GM18868 (cell line): ENCODE data around the gene EEFSEC.

Experiments
- ATAC-seq: cut with Tn5 transposase; IDR thresholded peaks from one replicate; pipeline ENCODE4 v1.9.1; 2021; ENCODE audit warnings: mild to moderate bottlenecking, moderate library complexity; ENCODE audit not compliant: unreplicated experiment

EEFSEC gene

DNA sequence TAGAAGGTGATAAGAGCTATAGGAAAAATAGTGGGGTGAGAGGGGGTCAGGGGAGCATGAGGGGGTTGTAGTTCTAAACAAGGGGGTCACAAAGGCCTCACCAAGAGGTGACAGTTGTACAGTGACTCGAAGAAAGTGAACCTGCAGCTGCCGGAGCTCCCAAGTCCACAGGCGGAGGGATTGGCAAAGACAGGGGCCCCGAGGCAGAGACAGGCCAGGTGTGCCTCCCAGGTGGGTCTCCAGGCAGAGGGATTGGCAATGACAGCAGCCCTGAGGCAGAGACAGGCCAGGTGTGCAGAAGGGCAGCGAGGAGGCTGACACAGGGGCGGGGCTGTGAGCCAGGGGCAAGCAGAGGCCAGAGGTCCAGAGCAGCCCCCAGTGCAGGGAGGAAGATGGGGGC lies 249.7 kb downstream of the EEFSEC start:
- ATAC-seq, result no peak

DNA sequence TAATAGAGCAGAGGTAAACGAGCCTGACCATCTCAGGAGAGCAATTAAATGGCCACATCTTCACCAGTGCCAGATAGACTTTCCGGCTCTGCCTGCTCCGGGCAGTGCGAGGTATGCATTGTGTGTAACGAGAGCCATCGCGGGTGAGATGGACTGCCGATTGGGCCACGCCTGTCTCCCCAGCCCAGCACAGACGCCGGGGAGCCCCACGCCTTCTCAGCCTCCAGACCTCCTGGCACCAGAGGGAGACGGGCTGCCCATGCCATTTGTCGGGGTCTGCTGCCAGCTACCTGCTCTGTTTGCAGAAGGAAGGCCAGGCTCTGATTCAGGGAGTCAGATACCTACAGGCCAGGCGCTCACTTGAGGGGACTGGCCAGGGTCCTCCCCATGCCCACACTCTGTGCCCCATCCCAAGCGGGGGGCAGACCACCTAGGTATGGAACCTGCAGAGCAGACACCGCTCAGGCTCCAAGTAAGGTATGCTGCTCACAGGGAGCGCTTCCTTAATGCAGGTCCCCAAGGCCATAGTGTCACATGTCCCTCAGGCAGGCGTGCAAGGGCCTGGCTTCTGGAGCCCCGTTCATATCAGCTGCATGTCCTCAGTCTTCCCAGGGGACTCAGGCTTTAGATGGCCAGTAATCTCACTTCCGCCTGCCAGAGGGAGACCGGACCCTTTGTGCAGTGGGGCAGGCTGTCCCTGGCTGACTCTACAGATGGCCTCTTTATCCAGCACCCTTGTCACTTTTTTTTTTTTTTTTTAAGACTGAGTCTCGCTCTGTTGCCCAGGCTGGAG lies 251.2 kb downstream of the EEFSEC start:
- no peak for ATAC-seq

DNA sequence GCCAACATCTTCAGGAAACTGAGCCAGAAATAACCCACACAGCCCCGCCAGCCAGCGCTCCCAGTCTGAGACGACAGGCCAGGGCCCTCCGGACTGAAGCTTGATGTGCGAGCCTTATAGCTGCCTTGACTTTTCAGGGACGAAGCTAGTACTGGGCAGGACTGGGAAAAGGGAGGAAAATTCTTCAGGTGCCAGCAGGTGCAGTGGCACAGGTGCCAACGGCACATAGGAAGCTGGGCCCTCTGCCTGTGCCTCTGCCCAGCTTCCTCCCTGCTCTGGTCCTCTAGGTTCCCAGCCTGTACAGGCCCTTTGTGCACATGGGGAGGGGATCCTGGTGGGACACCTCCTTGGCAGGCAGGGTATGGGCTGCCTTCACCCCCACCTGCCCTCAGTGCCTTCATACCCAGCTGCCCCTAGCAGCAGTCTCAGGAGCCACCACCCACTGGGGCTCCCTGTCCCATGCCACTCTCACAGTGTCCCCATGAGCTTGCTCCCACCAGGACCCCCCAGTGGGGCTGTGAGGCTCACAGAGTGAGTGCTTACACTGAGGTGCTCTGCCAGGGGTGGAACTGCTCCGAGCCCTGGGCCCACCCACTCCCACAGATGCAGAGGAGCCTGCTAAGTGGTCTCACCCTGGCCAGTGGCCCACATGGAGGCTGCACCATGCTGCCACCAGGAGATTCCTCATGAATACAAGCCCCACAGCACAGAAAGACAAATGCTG lies 252.4 kb downstream of the EEFSEC start:
- no peak for ATAC-seq

DNA sequence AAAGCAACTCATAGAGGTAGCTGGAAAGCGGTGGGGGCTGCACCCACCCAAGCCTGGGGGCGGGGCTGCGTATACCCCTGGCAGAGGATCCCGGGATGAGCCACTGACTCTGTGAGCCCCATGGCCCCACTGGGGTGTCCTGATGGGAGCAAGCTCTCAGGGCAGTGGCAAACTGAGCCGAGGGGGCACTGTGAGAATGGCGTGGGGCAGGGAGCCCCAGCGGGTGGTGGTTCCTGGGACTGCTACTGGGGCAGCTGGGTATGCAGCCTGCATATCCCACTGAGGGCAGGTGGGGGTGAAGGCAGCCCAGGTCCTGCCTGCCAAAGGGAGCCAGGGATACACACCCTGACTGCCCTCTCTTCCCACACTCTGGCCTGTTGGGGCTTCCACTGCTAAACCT lies 254.0 kb downstream of the EEFSEC start:
- no peak for ATAC-seq

DNA sequence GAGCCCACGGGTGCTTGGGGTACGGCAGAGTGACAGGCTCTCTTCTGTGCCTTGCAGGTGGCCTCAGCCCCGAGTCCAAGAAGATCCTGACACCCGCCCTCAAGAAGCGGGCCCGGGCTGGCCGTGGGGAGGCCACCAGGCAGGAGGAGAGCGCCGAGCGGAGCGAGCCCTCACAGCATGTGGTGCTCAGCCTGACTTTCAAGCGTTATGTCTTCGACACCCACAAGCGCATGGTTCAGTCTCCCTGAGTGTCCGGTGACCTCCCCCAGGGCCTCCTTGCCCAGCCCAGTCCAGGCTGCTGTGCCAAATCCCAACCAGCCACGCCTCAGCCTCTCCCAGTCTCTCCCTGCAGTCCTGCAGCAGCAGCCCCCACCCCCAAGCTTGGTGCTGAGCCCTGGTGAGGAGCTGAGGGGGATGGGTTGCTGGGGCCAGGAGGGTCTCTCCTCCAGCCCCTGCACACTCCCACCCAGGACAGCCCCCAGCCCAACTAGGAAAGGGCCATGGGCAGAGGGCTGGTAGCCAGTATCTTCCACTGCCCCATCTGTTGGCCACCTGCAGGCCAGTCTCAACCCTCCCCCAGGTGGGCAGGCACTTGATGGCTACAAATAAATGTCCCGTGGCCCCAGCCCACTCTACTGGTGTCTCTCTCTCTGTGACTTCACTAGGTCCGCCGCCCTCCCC lies 254.9 kb downstream of the EEFSEC start:
- ATAC-seq, result no peak

DNA sequence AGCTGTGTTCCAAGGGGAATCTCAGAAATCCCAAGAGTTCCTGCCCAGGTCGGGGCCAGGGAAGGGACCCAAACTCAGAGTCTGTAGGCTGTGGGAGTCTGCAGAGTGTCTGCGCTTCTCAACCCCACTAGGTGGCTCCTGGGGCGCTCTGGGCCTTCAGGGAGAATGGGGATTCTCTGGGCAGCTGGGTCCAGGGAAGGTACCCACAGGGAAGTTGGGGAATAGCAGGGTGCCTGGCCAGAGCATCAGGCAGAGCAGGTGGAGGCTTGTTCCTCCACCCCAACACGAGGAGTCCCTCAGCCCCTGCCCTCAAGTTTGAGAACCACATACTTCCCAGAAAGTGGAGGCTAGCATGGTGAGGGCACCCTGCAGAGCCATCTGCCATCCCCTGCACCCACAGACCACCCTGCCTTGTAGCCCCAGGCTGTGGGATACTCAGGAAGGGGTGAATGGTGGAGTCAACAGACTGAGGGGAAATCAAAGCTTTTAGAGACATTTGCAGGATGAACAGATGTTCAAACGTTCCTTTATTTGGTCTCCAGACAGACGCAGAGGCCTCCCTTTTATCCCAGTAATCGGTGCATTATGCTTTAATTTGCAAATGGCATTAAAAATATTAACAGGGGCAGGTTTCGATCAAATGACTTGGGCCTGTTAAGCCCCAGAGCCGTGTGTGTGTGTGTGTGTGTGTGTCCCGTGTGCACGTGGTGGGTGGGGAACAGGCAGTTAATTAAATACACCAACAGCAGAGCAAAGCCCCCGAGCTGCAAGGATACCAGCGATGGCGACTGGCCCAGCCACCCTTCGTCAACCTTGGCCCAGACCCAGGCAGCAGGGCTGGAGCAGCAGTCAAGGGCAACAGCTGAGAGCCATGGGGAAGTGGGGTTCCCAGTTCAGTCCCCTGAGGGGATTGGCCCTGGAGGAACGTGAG lies 255.7 kb downstream of the EEFSEC start:
- no peak for ATAC-seq

DNA sequence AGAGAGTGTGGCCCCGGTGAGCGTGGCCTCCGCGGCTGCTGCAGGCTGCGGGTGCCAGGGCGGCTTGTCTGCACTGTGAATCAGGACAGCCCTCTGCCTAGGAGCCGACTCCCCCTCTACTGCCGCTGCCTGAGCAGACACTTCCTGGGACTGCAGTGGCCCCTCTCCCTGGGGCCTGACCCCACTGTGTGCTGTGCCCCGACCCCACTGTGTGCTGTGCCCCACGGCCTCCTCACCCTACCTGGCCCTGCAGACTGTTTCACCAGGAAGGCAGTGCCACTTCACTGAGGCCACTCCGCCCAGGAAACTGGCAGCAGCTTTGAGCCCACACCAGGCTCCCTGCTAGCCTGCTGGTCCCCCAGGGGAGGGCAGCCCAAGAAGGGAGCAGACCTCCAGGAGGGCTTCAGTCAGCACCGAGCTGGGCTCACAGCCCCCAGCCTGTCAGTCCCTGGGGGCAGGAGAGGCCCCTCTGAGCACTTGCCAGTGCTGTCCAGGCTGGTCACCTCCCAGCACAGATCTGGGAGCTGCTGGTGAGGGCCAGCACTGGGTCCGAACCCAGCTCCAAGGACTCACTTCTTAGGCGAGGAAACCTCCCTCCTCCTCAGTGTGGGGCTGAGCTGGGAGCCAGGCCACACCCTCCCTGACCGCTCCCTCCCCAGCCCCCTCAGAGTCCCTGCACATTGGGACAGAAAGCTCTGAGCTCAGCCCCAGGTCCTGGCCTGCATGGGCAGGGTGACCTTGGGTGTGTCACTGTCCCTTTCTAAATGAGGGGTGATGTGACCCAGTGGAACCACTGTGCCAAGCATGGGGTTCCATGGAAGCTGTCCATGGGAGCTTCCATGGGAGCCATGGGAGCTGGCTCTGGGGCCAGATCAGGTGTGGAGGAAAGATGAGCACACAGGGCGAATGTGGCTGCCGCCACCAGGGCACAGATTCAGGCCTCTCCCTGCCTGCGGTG lies 256.6 kb downstream of the EEFSEC start:
- no peak for ATAC-seq

DNA sequence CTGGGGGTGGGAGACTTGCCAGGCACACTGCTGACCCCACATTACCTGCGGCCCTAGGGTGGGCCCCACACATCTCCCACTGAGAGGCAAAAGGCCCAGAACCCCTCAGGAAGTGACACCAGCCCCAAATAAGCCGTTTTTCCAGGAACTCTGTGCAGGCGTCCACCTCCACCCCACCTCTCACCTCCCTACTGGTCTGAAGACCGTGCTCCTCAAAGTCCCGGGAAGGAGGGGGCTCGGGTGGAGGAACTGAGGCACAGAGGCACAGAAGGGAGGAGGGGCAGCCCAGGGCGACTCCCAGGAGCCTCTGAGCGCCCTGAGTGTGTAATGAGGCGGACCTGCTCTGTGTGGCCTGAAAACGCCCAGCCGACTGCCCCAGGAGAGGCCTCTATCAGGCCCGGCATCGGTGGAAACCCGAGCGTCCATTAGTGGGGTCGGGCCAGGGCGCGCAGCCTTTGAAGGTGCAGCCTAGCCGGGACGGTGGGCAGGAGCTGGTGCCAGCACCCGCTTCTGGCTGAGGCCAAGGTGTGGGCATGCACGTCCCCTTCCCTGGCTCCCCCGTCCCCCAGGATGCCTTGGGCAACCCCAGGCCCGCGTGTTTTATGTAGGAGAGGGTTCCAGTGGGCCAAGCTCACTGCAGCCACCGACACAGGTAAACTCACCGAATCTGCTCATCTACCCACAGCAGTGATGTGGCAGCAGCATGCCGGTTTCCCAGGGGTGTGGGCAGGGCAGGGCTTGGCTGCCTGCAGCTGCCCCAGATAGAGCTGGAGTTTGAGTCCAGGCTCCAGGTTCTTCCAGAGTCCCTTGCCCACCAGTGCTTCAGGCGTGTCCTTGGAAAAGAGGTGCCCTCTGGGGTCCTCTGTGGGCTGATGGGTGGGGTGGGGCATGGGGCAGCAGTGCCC lies 257.6 kb downstream of the EEFSEC start:
- no peak for ATAC-seq

DNA sequence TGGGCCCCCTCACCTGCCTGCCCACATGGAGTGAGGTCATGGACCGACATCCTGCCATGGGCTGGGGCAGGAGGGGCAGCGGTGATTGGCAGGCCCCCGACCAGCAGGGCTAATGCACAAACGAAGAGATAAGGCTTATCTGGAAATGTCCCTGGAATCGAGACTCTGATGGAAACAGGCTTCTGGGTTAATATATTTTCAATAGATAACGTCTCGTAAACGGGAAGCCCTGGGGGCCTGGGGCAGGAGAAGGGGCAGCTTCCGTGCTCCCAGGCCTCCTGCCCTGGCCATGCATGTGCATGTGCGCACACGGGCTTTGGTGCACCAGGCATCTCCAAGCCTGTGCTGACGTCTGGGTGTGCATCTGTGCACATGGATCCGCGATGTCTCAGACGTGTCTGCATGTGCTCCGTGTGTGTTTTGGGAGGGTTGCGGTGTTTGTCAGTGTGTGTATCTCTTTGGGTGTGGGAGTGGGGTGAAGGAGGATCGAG lies 258.3 kb downstream of the EEFSEC start:
- no peak for ATAC-seq

DNA sequence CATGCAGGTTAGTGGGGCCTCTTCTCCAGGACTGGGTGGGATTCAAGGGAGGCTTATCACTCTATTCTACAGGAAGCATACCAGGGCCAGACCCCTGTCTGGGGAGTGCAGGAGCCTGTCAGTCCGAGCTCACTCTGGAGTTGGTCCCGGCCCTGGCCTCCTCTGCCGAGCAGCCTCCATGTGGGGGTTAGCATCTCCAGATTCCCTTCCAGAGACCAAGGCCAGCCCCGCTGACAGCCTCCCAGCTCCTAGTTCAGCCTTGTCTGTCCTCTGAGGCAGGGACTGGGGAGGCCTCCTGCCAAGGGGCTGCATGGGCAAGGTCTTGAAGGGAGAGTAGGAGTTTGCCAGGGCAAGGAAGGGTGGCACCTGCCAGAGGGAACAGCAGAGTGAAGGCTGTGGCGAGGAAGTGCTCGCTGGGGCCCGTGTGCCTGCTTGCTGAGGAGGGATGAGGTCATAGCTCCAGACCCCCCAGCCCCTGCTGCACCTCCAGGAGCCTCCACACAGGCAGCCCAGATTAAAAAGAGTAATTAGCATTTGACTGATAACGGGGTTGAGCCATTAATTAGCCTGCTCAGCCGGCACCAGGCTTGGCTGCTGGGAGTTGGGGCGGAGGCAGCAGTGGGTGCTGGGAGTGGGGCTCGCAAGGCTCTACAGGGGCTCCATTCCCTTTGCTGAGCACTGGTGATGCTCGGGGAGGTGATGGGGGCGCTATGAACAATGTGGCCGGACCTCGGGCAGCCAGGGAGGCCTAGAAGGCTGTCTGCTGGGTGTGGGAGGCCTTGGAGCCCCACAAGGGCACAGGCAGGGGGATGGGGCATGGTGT lies 259.1 kb downstream of the EEFSEC start:
- no peak for ATAC-seq

DNA sequence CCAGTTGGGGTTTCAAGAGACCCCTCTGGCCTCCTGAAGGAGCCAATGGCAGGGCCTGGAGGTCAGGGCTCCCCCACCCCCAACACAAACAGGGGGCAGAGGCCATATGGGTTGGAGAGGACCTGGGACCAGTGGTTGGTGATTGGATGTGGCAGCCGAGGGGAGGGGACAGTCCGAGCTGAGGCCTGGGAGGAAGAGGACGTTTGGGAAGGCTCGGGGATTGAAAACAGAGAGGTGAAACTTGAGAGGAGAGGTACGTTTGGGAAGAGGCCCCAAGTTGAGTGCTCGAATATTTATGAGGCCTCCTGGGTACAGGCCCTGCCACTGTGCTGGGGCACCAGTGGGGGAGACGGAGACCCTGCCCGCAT lies 259.7 kb downstream of the EEFSEC start:
- no peak for ATAC-seq

DNA sequence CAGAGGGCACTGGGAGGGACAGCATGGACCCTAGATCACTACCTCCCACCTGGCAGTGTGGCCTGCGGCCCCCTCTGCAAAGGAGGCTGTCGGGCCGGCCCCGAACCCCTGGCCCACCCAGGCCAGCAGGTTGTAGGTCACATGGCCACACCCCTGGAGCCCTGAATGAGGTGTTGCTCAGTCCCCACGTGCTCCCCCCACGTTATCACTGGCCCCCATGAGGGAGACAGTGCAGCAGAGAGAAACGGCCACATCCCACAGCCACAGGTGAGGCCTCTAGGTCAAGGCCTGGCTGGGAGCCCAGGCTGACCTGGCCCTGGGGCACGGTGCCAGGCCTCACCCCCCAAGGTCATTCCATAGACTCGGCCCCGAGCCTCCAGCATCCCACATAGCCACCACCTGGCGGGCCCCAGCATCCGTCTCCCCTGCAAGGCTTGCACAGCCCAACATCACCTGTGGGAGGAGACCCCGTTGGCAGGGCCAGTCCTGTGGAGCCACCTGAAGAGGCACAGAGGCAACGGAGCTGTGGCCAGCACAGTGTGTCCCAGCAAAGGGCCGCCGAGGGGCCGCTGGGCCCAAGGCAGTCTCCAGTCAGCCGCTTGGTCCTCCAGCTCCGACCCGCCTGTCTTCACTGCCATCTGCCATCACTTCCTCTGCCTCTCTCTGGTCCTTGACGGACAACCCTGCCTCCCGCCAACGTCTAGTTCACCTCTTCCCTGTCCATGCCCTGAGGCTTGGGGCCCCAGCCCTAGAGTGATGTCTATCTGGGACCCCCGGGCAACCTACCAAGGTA lies 260.3 kb downstream of the EEFSEC start:
- no peak for ATAC-seq

DNA sequence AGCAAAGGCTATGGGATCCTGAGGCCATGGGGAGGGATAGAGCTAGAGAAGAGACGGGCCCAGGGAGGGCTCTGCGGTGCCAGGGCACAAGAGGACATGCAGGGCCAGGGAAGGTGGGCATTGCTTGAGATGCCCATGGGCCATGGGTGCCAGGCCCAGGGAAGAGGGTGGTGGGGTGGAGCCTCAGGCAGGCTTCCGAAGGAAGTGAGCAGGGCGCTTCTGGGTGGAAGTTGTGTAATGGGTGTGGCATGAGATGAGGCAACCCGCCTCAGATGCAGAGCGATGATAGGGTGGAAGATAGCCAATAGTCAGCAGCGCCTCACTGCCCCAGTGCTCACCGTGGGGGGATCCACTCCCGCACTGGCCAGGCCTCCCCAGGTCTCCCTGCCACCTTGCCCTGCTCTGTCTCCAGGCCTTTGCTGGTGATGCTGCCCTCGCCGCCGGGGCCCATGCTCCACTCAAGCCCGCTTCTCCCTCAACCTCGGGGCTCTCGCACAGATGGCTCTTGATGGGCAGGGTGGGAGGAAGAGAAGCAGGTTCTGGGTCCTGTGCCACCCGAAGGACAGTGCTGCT lies 262.0 kb downstream of the EEFSEC start:
- no peak for ATAC-seq

DNA sequence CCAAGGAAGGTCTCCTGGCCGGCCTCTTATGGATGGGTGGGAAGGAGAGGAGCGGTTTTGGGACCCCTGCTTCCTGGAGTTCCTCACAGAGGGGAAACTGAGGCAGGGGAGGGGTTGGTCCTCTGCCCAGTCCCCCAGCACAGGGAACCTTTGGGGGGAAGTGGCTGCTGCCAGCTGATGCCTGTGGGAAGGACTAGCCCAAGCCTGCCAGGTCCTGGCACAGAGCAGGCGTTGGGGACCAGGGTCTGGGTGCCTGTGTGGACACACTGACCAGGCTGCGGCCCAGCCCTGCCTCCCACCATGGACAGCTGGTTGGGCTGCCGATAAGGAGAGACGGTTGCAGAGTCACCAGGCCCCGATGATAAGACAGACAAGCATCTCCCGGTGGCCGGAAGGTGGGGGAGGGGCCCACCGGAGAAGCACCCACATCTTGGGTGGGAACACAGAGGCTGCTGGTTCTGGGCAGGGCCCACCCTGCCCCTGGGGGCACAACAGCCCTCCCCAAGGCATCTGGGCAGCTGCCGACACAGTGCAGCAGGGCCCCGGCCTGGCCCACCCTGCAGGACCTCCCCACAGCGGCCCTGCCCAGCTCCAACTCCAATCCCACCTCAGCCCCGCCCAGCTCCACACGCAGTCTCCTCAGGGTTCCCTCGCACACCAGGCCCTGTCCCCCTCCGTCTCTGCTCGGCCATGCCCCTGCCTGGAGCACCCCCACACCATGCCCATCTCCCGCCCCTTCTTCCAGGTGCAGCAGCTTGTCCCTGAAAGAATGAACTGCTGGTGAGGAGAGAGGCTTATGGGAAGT lies 262.7 kb downstream of the EEFSEC start:
- no peak for ATAC-seq

DNA sequence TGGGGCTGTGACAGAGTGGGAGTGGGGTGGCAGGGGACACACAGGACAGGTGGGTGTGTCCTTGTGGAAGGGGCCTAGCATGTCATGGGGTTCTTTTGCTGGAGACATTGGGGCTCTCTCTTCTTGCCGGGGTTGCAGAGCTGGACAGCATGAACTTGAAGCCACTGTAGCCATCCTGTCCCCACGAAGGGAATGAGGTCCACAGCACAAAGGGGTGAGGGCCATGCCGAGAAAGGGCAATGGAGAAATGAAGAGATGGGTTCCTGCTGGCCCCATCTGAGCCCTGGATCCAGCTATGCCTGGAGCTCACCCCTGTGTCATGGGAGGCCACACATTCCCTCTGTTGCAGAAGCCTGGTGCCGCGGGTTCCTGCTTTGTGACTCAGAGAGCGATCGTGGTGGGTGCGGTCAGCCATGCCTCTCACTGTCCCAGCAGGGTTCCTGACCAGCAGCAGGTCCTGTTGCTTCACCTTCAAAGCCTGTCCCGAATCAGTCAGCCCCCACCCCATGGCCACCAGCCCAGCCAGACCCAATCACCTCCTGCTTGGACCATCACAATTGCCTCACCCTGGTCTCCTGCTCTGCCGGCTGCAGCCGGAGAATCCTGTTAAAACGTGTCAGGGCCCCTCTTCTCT lies 263.4 kb downstream of the EEFSEC start:
- no peak for ATAC-seq
